ENCODE data around the gene BANK1. TPM values are rescaled to one million over a fixed set of nuclear protein-coding genes. Genes with fewer than 3 reads are reported as not detected.

BANK1 gene
- total RNA-seq, 1 donor from 2014 or later: 1.7 TPM

- Mint-ChIP-seq H3K27ac (no peak overlapping the region), H3K9me3 (no peaks in the 10 kb centered on the region), H3K4me3 (no peak overlapping the region), H3K27me3 (no peaks in the 10 kb centered on the region), H3K4me1 (ENCODE audit: unreplicated experiment) (peaks cover 5% of the 10 kb centered on the region), H3K36me3 (no peaks in the 10 kb centered on the region)
- no peak for TF ChIP-seq CTCF (conservative IDR thresholded peaks at IDR 0.05)
- DNase-seq (ENCODE audit: extremely low spot score, unreplicated experiment): no peak
These were observed 61.1 kb downstream of the BANK1 start for GRCh38 chr4:101851672-101852071.

- Mint-ChIP-seq H3K4me3 (no peak overlapping the region), H3K27me3 (no peaks in the 10 kb centered on the region), H3K9me3 (no peaks in the 10 kb centered on the region), H3K36me3 (no peaks in the 10 kb centered on the region), H3K4me1 (ENCODE audit: unreplicated experiment) (peaks cover 5% of the 10 kb centered on the region), H3K27ac (no peak overlapping the region)
- DNase-seq (ENCODE audit: extremely low spot score, unreplicated experiment): no peak
- no peak for TF ChIP-seq CTCF (conservative IDR thresholded peaks at IDR 0.05)
These were observed 62.5 kb downstream of the BANK1 start for GRCh38 chr4:101853028-101853427.

- Mint-ChIP-seq H3K27me3 (no peaks in the 10 kb centered on the region), H3K36me3 (no peaks in the 10 kb centered on the region), H3K4me3 (no peak overlapping the region), H3K4me1 (ENCODE audit: unreplicated experiment) (peaks cover 5% of the 10 kb centered on the region), H3K27ac (no peak overlapping the region), H3K9me3 (no peaks in the 10 kb centered on the region)
- TF ChIP-seq CTCF (conservative IDR thresholded peaks at IDR 0.05): no peak
- no peak for DNase-seq (ENCODE audit: extremely low spot score, unreplicated experiment)
These were observed 63.2 kb downstream of the BANK1 start for GRCh38 chr4:101853691-101854090.

- no peak for TF ChIP-seq CTCF (conservative IDR thresholded peaks at IDR 0.05)
- Mint-ChIP-seq H3K27me3 (no peaks in the 10 kb centered on the region), H3K4me3 (no peak overlapping the region), H3K4me1 (ENCODE audit: unreplicated experiment) (peaks cover 5% of the 10 kb centered on the region), H3K36me3 (no peaks in the 10 kb centered on the region), H3K9me3 (no peaks in the 10 kb centered on the region), H3K27ac (no peak overlapping the region)
- no peak for DNase-seq (ENCODE audit: extremely low spot score, unreplicated experiment)
These were observed 64.7 kb downstream of the BANK1 start for GRCh38 chr4:101855239-101855638.

GRCh38 chr4:101856149-101856548, 65.6 kb downstream of the BANK1 start:
- no peak overlapping the region for H3K27ac Mint-ChIP-seq
- no peak for TF ChIP-seq CTCF (conservative IDR thresholded peaks at IDR 0.05)
- no peaks in the 10 kb centered on the region for H3K9me3 Mint-ChIP-seq
- DNase-seq (ENCODE audit: extremely low spot score, unreplicated experiment): no peak
- H3K36me3 Mint-ChIP-seq: no peaks in the 10 kb centered on the region
- H3K4me3 Mint-ChIP-seq: no peak overlapping the region
- no peaks in the 10 kb centered on the region for H3K27me3 Mint-ChIP-seq
- peaks cover 5% of the 10 kb centered on the region for H3K4me1 Mint-ChIP-seq (ENCODE audit: unreplicated experiment)

- DNase-seq (ENCODE audit: extremely low spot score, unreplicated experiment): no peak
- H3K4me1 Mint-ChIP-seq (ENCODE audit: unreplicated experiment): peaks cover 5% of the 10 kb centered on the region
- H3K4me3 Mint-ChIP-seq: no peak overlapping the region
- H3K27ac Mint-ChIP-seq: no peak overlapping the region
- TF ChIP-seq CTCF (conservative IDR thresholded peaks at IDR 0.05): no peak
- no peaks in the 10 kb centered on the region for H3K9me3 Mint-ChIP-seq
- H3K36me3 Mint-ChIP-seq: no peaks in the 10 kb centered on the region
- no peaks in the 10 kb centered on the region for H3K27me3 Mint-ChIP-seq
These were observed 66.6 kb downstream of the BANK1 start for GRCh38 chr4:101857176-101857575.

All from type B pancreatic cell (in vitro differentiated cells).